ENCODE data around the gene ALG2. TPM values are rescaled to one million over a fixed set of nuclear protein-coding genes. Genes with fewer than 3 reads are reported as not detected.

The ALG2 gene
- total and polyA plus RNA-seq, 2 experiments from 2014 or later, result 31.5 to 39.7 TPM

DNA sequence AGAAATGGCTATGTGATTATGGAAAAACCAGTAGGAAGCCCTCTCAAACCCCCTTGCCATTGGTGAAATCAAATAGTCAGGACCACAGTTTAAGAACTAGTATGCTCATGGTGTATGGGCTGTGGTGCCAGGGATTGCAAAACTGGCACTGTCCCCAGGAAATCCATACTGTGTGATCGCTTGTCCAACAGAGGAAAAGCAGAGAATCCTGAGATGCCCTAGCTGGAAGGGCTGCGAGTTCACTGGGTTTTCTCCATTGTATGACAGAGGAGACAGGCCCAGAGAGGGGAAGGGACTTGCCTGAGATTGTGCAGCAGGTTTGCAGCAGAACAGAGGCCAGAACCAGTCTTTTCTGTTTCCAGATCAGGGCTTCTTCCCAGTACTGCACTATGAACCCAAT lies 12.9 kb upstream of the ALG2 start:
- peaks cover 12% of the 10 kb centered on the region for H3K36me3 Mint-ChIP-seq (ENCODE audit: low read depth)

More for the DNA sequence above, 12.9 kb upstream of the ALG2 start:
- Mint-ChIP-seq H3K9me3 (no peaks in the 10 kb centered on the region), H3K27me3 (ENCODE audit: insufficient read depth, low read depth, poor library complexity) (no peaks in the 10 kb centered on the region), H3K4me3 (no peak overlapping the region), H3K27ac (no peak overlapping the region), H3K4me1 (no peaks in the 10 kb centered on the region)
- no peak for DNase-seq (ENCODE audit: low spot score)
- Histone ChIP-seq H3K27ac (ENCODE audit: low read depth) (no peak overlapping the region), H3K36me3 (ENCODE audit: insufficient read depth) (peaks cover 12% of the 10 kb centered on the region; the same call in 1 of the 2 replicates), H3K4me1 (ENCODE audit: insufficient read depth) (no peaks in the 10 kb centered on the region), H2AFZ (no peak overlapping the region), H3K79me2 (replicated peaks; ENCODE audit: insufficient read depth) (no peaks in the 10 kb centered on the region), H3K27me3 (ENCODE audit: insufficient read depth) (no peaks in the 10 kb centered on the region), H3K4me3 (no peak overlapping the region), H3K9me2 (ENCODE audit: insufficient read depth) (no peaks in the 10 kb centered on the region), H3F3A (replicated peaks; ENCODE audit: low read depth) (no peaks in the 10 kb centered on the region), H3K4me2 (no peak overlapping the region), H4K20me1 (replicated peaks; ENCODE audit: insufficient read depth) (peaks cover 8% of the 10 kb centered on the region)
- ATAC-seq, result no peak
- TF ChIP-seq EZH2 (IDR thresholded peaks at IDR 0.05; ENCODE audit: low read depth, unreplicated experiment) (no peak), JUNB (IDR thresholded peaks at IDR 0.05; ENCODE audit: unreplicated experiment) (no peak), STAT1 (IDR thresholded peaks at IDR 0.05; ENCODE audit: unreplicated experiment) (no peak), CREB1 (CRISPR knock-in tag; IDR thresholded peaks at IDR 0.05; ENCODE audit: low read depth) (no peak), ZNF462 (CRISPR knock-in tag; IDR thresholded peaks at IDR 0.05) (no peak), REST (IDR thresholded peaks at IDR 0.05; ENCODE audit: unreplicated experiment) (no peak), POLR2AphosphoS5 (IDR thresholded peaks at IDR 0.05; ENCODE audit: low read depth) (no peak), EZH2phosphoT487 (IDR thresholded peaks at IDR 0.05; ENCODE audit: unreplicated experiment) (no peak), ETS1 (IDR thresholded peaks at IDR 0.05) (no peak), ZNF331 (CRISPR knock-in tag; IDR thresholded peaks at IDR 0.05; ENCODE audit: low read depth) (no peak), NANOG (IDR thresholded peaks at IDR 0.05; ENCODE audit: borderline replicate concordance) (no peak), ZNF114 (CRISPR knock-in tag; IDR thresholded peaks at IDR 0.05) (no peak)
- TF ChIP-seq, protein P1, sequence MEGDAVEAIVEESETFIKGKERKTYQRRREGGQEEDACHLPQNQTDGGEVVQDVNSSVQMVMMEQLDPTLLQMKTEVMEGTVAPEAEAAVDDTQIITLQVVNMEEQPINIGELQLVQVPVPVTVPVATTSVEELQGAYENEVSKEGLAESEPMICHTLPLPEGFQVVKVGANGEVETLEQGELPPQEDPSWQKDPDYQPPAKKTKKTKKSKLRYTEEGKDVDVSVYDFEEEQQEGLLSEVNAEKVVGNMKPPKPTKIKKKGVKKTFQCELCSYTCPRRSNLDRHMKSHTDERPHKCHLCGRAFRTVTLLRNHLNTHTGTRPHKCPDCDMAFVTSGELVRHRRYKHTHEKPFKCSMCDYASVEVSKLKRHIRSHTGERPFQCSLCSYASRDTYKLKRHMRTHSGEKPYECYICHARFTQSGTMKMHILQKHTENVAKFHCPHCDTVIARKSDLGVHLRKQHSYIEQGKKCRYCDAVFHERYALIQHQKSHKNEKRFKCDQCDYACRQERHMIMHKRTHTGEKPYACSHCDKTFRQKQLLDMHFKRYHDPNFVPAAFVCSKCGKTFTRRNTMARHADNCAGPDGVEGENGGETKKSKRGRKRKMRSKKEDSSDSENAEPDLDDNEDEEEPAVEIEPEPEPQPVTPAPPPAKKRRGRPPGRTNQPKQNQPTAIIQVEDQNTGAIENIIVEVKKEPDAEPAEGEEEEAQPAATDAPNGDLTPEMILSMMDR (conservative IDR thresholded peaks at IDR 0.05; ENCODE audit: low read depth in 2 of 2), result no peak
